Smooth muscle cell (in vitro differentiated cells): Measurements from ENCODE around the gene GABBR2. TPM values are rescaled to one million over a fixed set of nuclear protein-coding genes. Genes with fewer than 3 reads are reported as not detected.

Experiments used
- DNase-seq: peaks from one replicate; lab custom pipeline; 2025; ENCODE audit not compliant: unreplicated experiment; lab: John Stamatoyannopoulos, UW
- H2AFZ ChIP-seq: fragments of 200-600 bp; sonication (generic); 2 replicates; pipeline ENCODE4 v1.6.0; 2016; ENCODE audit warnings: antibody characterized with exemption, low read depth, mild to moderate bottlenecking
- H3F3A ChIP-seq: fragments of 200-600 bp; sonication (generic); 2 replicates; pipeline ENCODE4 v1.6.0; 2017; ENCODE audit warnings: antibody characterized with exemption, low read depth
- H3K27ac ChIP-seq: fragments of 200-600 bp; sonication (generic); 2 replicates; pipeline ENCODE4 v1.5.1; 2016; ENCODE audit warnings: low read depth, mild to moderate bottlenecking
- H3K27me3 ChIP-seq: fragments of 200-600 bp; sonication (generic); 2 replicates; pipeline ENCODE4 v1.6.1; 2016; ENCODE audit warnings: low read depth, mild to moderate bottlenecking
- H3K36me3 ChIP-seq: fragments of 200-600 bp; sonication (generic); 2 replicates; pipeline ENCODE4 v1.5.1; 2016; ENCODE audit warnings: low read depth
- H3K4me1 ChIP-seq: fragments of 200-600 bp; sonication (generic); 2 replicates; pipeline ENCODE4 v1.5.1; 2016; ENCODE audit warnings: low read depth
- H3K4me2 ChIP-seq: fragments of 200-600 bp; sonication (generic); 2 replicates; pipeline ENCODE4 v1.6.0; 2016; ENCODE audit warnings: mild to moderate bottlenecking
- H3K4me3 ChIP-seq: fragments of 200-600 bp; sonication (generic); 2 replicates; pipeline ENCODE4 v1.5.1; 2016; ENCODE audit warnings: mild to moderate bottlenecking
- H3K79me2 ChIP-seq: fragments of 200-600 bp; sonication (generic); 2 replicates; pipeline ENCODE4 v1.6.0; 2016; ENCODE audit warnings: low read depth, mild to moderate bottlenecking
- H3K9ac ChIP-seq: fragments of 200-600 bp; sonication (generic); 2 replicates; pipeline ENCODE4 v1.6.0; 2016; ENCODE audit warnings: low read depth
- H3K9me3 ChIP-seq: fragments of 200-600 bp; sonication (generic); replicated peaks from 2 replicates; pipeline ENCODE4 v1.5.1; 2016; ENCODE audit warnings: low read depth
- H4K20me1 ChIP-seq: fragments of 200-600 bp; sonication (generic); 2 replicates; pipeline ENCODE4 v1.6.0; 2016; ENCODE audit warnings: low read depth
- CTCF ChIP-seq: fragments of 200-600 bp; sonication (generic); IDR thresholded peaks from 2 replicates; pipeline ENCODE4 v1.5.1; 2017; ENCODE audit warnings: borderline replicate concordance, mild to moderate bottlenecking, antibody characterized with exemption; ENCODE audit not compliant: insufficient read depth, poor library complexity, severe bottlenecking
- WGBS: methylation state at CpG from one replicate; pipeline ENCODE4 v1.1.7; 2016; ENCODE audit warnings: low lambda C conversion rate; 5-methylcytosine and 5-hydroxymethylcytosine counted together
- polyA plus RNA-seq: library from polyadenylated mRNA; unstranded; fragments of >200 nt; fragmentation: Nextera tagmentation; extraction: Ambion mirVana; gene quantifications from 2 replicates; pipeline ENCODE4 v1.2.1, GENCODE V29; 2016
- total RNA-seq: library from RNA; depleted of rRNA; stranded (reverse); fragments of >200 nt; gene quantifications from 2 replicates; pipeline ENCODE4 v1.2.3, GENCODE V29; 2014

The GABBR2 gene
- total and polyA plus RNA-seq, 2 experiments from 2014 or later: 0.25 TPM; not detected in 1

- Histone ChIP-seq H3K9me3 (no peaks in the 10 kb centered on the region), H3K4me3 (no peak overlapping the region), H3K79me2 (no peaks in the 10 kb centered on the region), H3K27me3 (no peaks in the 10 kb centered on the region), H3K4me2 (peak overlapping the region; percentile 22), H3K4me1 (peaks cover 3% of the 10 kb centered on the region), H3F3A (peaks cover 6% of the 10 kb centered on the region), H3K9ac (no peak overlapping the region), H2AFZ (no peak overlapping the region), H4K20me1 (no peaks in the 10 kb centered on the region), H3K36me3 (no peaks in the 10 kb centered on the region), H3K27ac (peak overlapping the region; percentile 75)
- TF ChIP-seq CTCF: no peak
- DNase-seq: no peak
- WGBS: 80% methylated on average over 3 of the region's 3 CpGs
Observed at GRCh38 chr9:98491231-98491651, 217.5 kb downstream of the GABBR2 start.

- H4K20me1 ChIP-seq: no peaks in the 10 kb centered on the region
- TF ChIP-seq CTCF: no peak
- H3K9me3 ChIP-seq: no peaks in the 10 kb centered on the region
- no peaks in the 10 kb centered on the region for H3K36me3 ChIP-seq
- H2AFZ ChIP-seq: no peak overlapping the region
- H3F3A ChIP-seq: peaks cover 6% of the 10 kb centered on the region
- H3K4me3 ChIP-seq: no peak overlapping the region
- DNase-seq: no peak
- peak overlapping the region; percentile 7 for H3K9ac ChIP-seq
- H3K27ac ChIP-seq: peak overlapping the region; percentile 85
- no peaks in the 10 kb centered on the region for H3K27me3 ChIP-seq
- peak overlapping the region; percentile 32 for H3K4me2 ChIP-seq
- 17% methylated on average over 8 of the region's 8 CpGs for WGBS
- H3K79me2 ChIP-seq: no peaks in the 10 kb centered on the region
- H3K4me1 ChIP-seq: peaks cover 3% of the 10 kb centered on the region
Observed at GRCh38 chr9:98488571-98489312, 220.0 kb downstream of the GABBR2 start.

- H3F3A ChIP-seq: peaks cover 11% of the 10 kb centered on the region
- H3K36me3 ChIP-seq: no peaks in the 10 kb centered on the region
- H2AFZ ChIP-seq: no peak overlapping the region
- WGBS: 82% methylated on average over 4 of the region's 4 CpGs
- H3K9me3 ChIP-seq: no peaks in the 10 kb centered on the region
- H3K4me3 ChIP-seq: no peak overlapping the region
- H3K79me2 ChIP-seq: no peaks in the 10 kb centered on the region
- no peak for DNase-seq
- no peak for TF ChIP-seq CTCF
- H3K9ac ChIP-seq: no peak overlapping the region
- no peaks in the 10 kb centered on the region for H3K4me1 ChIP-seq
- no peak overlapping the region for H3K4me2 ChIP-seq
- H3K27ac ChIP-seq: no peak overlapping the region
- H3K27me3 ChIP-seq: no peaks in the 10 kb centered on the region
- H4K20me1 ChIP-seq: no peaks in the 10 kb centered on the region
Observed at GRCh38 chr9:98485706-98486105, 223.0 kb downstream of the GABBR2 start.

GRCh38 chr9:98484162-98484561 lies 224.6 kb downstream of the GABBR2 start:
- no peaks in the 10 kb centered on the region for H3K9me3 ChIP-seq
- H3K27me3 ChIP-seq: no peaks in the 10 kb centered on the region
- no peaks in the 10 kb centered on the region for H4K20me1 ChIP-seq
- H2AFZ ChIP-seq: no peak overlapping the region
- no peak overlapping the region for H3K4me2 ChIP-seq
- H3K79me2 ChIP-seq: no peaks in the 10 kb centered on the region
- no peaks in the 10 kb centered on the region for H3K4me1 ChIP-seq
- TF ChIP-seq CTCF: no peak
- no peak overlapping the region for H3K9ac ChIP-seq
- no peak overlapping the region for H3K27ac ChIP-seq
- H3K36me3 ChIP-seq: no peaks in the 10 kb centered on the region
- H3F3A ChIP-seq: peaks cover 11% of the 10 kb centered on the region
- WGBS: 77% methylated on average over 5 of the region's 5 CpGs
- H3K4me3 ChIP-seq: no peak overlapping the region
- no peak for DNase-seq
